Psoas muscle (tissue), 8 donors: ENCODE measurements around the gene FAM83F. TPM values are rescaled to one million over a fixed set of nuclear protein-coding genes. Genes with fewer than 3 reads are reported as not detected.

Experiments
- ATAC-seq, 4 donors: fragments of 200-7000 bp; cut with Tn5 transposase; one replicate each; pipeline ENCODE4 v1.9.1; 2020; ENCODE audit warnings: moderate library complexity in 3 of 4, mild to moderate bottlenecking in 2 of 4
- DNase-seq, 2 donors: peaks; one replicate each; pipeline ENCODE4 v3.0.0-alpha.2; 2020
- H3K27ac ChIP-seq: fragments of 200-600 bp; one replicate; pipeline ENCODE4 v1.8.0; 2022
- H3K27me3 ChIP-seq, 3 donors: fragments of 200-600 bp in 1 of 3; one replicate each; pipeline versions ENCODE4 v1.6.1 to v1.8.0; 2013 to 2022; ENCODE audit warnings: low read length in 2 of 3, mild to moderate bottlenecking in 2 of 3, moderate library complexity in 1 of 3; ENCODE audit not compliant: insufficient read depth in 3 of 3
- H3K36me3 ChIP-seq, 2 donors: fragments of 200-600 bp in 1 of 2; one replicate each; pipeline versions ENCODE4 v1.6.1 to v1.8.0; 2013 to 2022; ENCODE audit warnings: low read depth in 1 of 2, mild to moderate bottlenecking in 1 of 2, moderate library complexity in 1 of 2; ENCODE audit not compliant: insufficient read depth in 1 of 2
- H3K4me1 ChIP-seq: fragments of 200-600 bp; one replicate; pipeline ENCODE4 v1.8.0; 2022
- H3K4me3 ChIP-seq: fragments of 200-600 bp; one replicate; pipeline ENCODE4 v1.8.0; 2022; ENCODE audit warnings: mild to moderate bottlenecking
- H3K9me3 ChIP-seq: fragments of 200-600 bp; one replicate; pipeline ENCODE4 v1.8.0; 2022
- WGBS, 3 donors: extraction: QIAGEN DNeasy Blood & Tissue Kit; methylation state at CpG; one replicate each; pipeline versions ENCODE4 v1.1.6 to v1.1.7; 2013; 5-methylcytosine and 5-hydroxymethylcytosine counted together
- intact Hi-C, 2 donors: fragments of 100-400 bp; cut with DNase I; formaldehyde crosslinking; loops; one replicate each; pipeline versions ENCODE4 v1.11.0 to v1.14.2; 2022
- polyA plus RNA-seq, 3 donors: library from polyadenylated mRNA; stranded (reverse); fragments of 200-250 nt; gene quantifications; one replicate each; pipeline ENCODE4 v1.2.3, GENCODE V29; 2013
- total RNA-seq, 4 donors: library from RNA; stranded (reverse); fragmentation: NEBNext Ultra II Directional in 2 of 4; extraction: Animal tissue kit (Norgen Biotek cat#: 25700) in 2 of 4; gene quantifications; one replicate each; pipeline versions ENCODE4 v1.2.1 to v1.2.4, GENCODE V29; 2021 to 2023
- TF ChIP-seq, protein P1 (sequence below): fragments of 200-600 bp; IDR thresholded peaks from one replicate; pipeline ENCODE4 v1.8.0; 2022; ENCODE audit warnings: antibody characterized with exemption
- donor health status: healthy with polysubstance abuse.
- donor health status: DM: no; HTN: no; CAD: no; lungs with moderate emphysema.
- donor health status: Bipolar disorder and iron deficiency.
- donor health status: healthy.
- donor health status: DM: yes; HTN: yes; CAD: no.
- donor health status: DM: no; HTN: no; CAD: no.
- donor health status: DM: no; HTN: no; CAD: no.
- donor health status: DM: yes; HTN: yes; CAD: no.

FAM83F gene
- total and polyA plus RNA-seq, 7 donors = under 0.01 to 0.10 (median 0.03) TPM; not detected in 1

DNA sequence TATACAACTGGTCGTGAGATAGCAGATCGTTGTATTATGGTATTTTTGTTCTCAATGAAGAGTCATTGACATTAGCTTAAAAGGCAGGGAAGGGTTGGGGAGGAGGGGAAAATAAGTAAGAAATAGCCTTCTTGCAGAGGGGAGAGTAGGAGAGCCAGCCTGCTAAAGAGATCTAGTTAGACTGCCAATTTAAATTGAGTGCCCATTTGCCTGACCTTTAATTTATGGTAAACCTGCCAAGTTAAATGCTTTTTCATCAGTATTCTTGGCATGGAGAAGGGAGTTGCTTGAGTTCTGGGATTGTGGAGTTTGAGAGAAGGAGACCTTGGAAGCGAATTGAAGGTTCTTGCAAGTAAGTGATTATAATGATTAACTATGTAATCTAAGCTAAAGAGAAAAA lies 89.0 kb downstream of the FAM83F start:
- Histone ChIP-seq H3K36me3 (no peaks in the 10 kb centered on the region), H3K27me3 (no peaks in the 10 kb centered on the region), H3K9me3 (no peaks in the 10 kb centered on the region), H3K4me1 (peaks cover 38% of the 10 kb centered on the region), H3K27ac (peak overlapping the region; percentile 2), H3K4me3 (no peak overlapping the region)
- ATAC-seq (peak in 1 of 4 donors; percentile 7), DNase-seq (no peak)
- TF ChIP-seq, protein P1, sequence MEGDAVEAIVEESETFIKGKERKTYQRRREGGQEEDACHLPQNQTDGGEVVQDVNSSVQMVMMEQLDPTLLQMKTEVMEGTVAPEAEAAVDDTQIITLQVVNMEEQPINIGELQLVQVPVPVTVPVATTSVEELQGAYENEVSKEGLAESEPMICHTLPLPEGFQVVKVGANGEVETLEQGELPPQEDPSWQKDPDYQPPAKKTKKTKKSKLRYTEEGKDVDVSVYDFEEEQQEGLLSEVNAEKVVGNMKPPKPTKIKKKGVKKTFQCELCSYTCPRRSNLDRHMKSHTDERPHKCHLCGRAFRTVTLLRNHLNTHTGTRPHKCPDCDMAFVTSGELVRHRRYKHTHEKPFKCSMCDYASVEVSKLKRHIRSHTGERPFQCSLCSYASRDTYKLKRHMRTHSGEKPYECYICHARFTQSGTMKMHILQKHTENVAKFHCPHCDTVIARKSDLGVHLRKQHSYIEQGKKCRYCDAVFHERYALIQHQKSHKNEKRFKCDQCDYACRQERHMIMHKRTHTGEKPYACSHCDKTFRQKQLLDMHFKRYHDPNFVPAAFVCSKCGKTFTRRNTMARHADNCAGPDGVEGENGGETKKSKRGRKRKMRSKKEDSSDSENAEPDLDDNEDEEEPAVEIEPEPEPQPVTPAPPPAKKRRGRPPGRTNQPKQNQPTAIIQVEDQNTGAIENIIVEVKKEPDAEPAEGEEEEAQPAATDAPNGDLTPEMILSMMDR = no peak
- intact Hi-C loops = no loop called here
- 44 to 56% (median 55%) methylated on average over 3 of the region's 3 CpGs for WGBS, 3 donors

DNA sequence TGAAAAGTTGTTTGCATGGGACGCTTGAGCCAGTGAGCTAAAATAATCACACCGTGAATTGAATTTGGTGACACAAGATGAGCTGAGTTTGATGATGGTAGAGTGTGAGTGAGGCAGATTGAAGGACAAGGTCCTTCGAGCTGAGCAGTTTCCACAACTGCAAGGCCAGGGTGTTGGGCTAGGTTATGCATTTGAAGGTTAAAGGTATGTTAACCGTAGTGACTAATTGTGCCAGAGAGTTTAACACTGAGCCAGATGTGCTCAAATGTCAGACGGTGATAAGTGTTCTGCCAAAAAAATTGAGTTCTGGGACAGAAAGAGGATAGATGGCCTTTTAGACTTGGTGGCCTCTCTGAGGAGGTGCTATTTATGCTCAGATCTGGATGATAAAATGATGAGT lies 89.5 kb downstream of the FAM83F start:
- H3K4me3 ChIP-seq = no peak overlapping the region
- no peaks in the 10 kb centered on the region for H3K27me3 ChIP-seq
- intact Hi-C loops = no loop called here
- H3K27ac ChIP-seq = peak overlapping the region; percentile 2
- H3K4me1 ChIP-seq = peaks cover 38% of the 10 kb centered on the region
- WGBS, 3 donors = 32 to 51% (median 37%) methylated on average over 5 of the region's 5 CpGs
- TF ChIP-seq, protein P1 = no peak
- H3K36me3 ChIP-seq = no peaks in the 10 kb centered on the region
- no peak for DNase-seq
- no peaks in the 10 kb centered on the region for H3K9me3 ChIP-seq
- peak in 3 of 4 donors; percentile 46 to 60 (median 56) for ATAC-seq

DNA sequence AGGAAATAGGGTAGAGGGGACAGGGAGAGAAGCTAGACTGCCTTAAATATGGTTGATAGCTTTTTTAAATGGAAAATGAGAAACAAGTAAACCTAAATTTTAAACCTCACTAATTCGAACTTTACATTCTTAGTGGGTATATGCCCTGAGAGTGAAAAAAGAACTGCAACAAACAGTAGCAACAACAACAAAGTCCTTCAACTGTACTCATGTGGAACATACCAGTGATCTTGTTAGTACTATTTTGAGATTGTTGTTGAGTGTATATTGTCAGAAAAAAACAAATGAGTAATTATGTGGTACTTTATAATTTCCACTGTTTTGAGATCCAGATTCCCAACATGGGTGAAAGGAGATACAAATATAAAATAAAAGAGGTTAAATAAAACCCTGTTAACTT lies 94.1 kb downstream of the FAM83F start:
- intact Hi-C loops = no loop called here
- H3K4me1 ChIP-seq = peaks cover 25% of the 10 kb centered on the region
- WGBS, 3 donors = 85 to 97% (median 92%) methylated on average over 1 of the region's 1 CpG
- no peaks in the 10 kb centered on the region for H3K36me3 ChIP-seq
- ATAC-seq = no peak
- H3K4me3 ChIP-seq = no peak overlapping the region
- H3K9me3 ChIP-seq = no peaks in the 10 kb centered on the region
- H3K27me3 ChIP-seq = no peaks in the 10 kb centered on the region
- no peak overlapping the region for H3K27ac ChIP-seq
- no peak for DNase-seq
- TF ChIP-seq, protein P1 = no peak

Other genes starting within 250 kb of the FAM83F start
- gene ENTHD1, start 101.2 kb upstream of the FAM83F start, total RNA-seq = not detected
- not detected for gene ENTHD1, start 101.2 kb upstream of the FAM83F start, polyA plus RNA-seq
- gene GRAP2, start 93.9 kb upstream of the FAM83F start, total RNA-seq = under 1 TPM; 0.18 to 0.88 (median 0.49) TPM
- gene GRAP2, start 93.9 kb upstream of the FAM83F start, polyA plus RNA-seq = under 1 TPM; 0.24 to 0.33 (median 0.25) TPM
- not detected for gene TMA7B, start 34.6 kb upstream of the FAM83F start, total RNA-seq
- gene TMA7B, start 34.6 kb upstream of the FAM83F start, polyA plus RNA-seq = not detected
- gene TNRC6B, start 183.0 kb downstream of the FAM83F start, total RNA-seq = 10 to 100 TPM; 27.9 to 49.4 (median 32.6) TPM
- gene TNRC6B, start 183.0 kb downstream of the FAM83F start, polyA plus RNA-seq = 10 to 100 TPM in 1 of 3 donors, 1 to 10 TPM in 2; 2.2 to 17.4 (median 2.5) TPM